Right renal cortex interstitium (tissue), 3 donors: ENCODE measurements around the gene SNX1. TPM values are rescaled to one million over a fixed set of nuclear protein-coding genes. Genes with fewer than 3 reads are reported as not detected.
"Not testable (repeated sequence)": the region's sequence is repeated elsewhere in the genome, so short reads cannot be mapped to it uniquely, and the experiment has no call there.

Experiments
- DNase-seq, 3 donors: peaks; one replicate each; pipeline ENCODE4 v3.0.0-alpha.2; 2013; ENCODE audit warnings: low read depth in 3 of 3, low spot score in 2 of 3
- polyA plus RNA-seq, 3 donors: library from polyadenylated mRNA; unstranded; fragments of 120-200 nt; gene quantifications; one replicate each; pipeline ENCODE4 v1.2.1, GENCODE V29; 2013; ENCODE audit not compliant: insufficient read length in 3 of 3

Gene SNX1, protein sequence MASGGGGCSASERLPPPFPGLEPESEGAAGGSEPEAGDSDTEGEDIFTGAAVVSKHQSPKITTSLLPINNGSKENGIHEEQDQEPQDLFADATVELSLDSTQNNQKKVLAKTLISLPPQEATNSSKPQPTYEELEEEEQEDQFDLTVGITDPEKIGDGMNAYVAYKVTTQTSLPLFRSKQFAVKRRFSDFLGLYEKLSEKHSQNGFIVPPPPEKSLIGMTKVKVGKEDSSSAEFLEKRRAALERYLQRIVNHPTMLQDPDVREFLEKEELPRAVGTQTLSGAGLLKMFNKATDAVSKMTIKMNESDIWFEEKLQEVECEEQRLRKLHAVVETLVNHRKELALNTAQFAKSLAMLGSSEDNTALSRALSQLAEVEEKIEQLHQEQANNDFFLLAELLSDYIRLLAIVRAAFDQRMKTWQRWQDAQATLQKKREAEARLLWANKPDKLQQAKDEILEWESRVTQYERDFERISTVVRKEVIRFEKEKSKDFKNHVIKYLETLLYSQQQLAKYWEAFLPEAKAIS
- polyA plus RNA-seq: 100 to 1,000 TPM; 104 to 118 (median 109) TPM

DNA sequence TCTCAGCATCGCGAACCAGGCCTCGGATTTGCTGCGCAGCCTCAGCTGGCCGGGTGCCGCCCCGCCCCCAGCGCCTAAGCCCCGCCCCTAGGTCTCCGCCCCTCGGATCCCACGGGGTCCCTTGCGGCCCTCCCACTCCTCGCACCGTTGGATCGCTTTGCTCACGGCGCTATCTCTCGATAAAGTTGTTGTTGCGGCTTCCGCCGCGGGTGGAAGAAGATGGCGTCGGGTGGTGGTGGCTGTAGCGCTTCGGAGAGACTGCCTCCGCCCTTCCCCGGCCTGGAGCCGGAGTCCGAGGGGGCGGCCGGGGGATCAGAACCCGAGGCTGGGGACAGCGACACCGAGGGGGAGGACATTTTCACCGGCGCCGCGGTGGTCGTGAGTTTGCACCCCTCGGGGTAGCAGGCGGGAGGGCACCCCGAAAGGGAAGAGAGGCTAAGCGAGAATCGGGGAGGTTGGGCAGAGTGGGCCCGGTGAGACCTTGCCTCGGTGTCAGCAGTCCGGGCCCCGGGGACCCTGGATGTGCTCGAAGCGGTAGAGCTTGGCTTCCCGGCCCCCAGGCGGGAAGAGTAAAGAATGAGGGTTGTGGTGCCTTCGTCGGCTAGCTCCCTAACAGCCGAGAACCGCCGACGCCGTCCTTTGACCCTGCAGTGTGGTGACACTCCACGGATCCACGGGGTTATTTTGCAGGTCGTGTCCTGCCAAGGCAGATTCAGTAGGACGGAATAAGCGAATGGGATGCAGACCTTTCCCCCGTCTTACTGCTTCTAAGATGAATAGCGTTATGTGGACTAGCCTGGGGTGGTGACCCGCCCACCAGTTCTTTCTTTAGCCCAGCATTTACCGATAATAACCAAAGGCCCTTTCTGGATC, at the start of gene SNX1:
Gene SNX1 (plus strand): TSS at position 188 of the 873 bp plus-strand sequence. CDS start 32 bp downstream, at position 220.
- DNase-seq: peak; percentile 84 to 89 (median 87)

DNA sequence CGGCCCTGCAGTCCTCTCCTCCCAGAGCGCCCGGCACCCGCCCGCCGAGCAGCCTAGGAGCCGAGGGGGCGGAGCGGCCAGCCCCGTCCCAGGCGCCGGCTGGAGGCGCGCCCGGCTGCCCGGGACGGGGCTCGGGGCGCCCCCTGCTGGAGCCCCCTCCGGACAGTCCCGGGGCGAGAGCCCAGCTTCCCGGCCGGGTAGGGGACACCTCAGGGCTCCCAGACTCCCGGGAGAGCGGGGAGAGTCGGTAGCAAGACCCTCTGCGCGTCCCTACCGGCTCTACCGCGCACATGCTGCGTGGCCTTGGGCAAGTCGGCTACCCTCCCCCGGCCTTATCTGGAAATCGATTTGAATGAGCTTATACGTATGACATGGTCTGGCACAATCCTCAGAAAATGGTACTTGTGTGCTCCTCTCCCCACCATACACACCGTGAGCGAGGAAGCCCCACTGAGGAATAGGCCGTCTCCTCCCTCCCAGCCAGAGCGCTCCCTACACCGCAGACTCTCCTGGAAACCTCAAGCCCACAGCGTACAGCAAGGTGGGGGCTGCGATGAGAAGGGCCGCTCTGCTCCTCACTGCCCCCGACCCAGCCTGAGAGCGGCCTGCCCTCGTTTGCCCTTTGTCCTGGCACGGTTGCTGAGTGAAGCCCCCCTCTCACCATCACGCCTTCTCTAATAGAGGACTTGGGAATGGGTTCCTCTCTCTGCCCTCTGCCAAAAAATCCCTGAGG, 49.2 kb upstream of the SNX1 start, which contains the start of gene DAPK2:
Gene DAPK2 (minus strand): TSS at position 65 of the 733 bp plus-strand sequence. CDS start 6,224 bp downstream, outside the sequence.
- DNase-seq: peak in 2 of 3 donors; percentile 46 to 51

DNA sequence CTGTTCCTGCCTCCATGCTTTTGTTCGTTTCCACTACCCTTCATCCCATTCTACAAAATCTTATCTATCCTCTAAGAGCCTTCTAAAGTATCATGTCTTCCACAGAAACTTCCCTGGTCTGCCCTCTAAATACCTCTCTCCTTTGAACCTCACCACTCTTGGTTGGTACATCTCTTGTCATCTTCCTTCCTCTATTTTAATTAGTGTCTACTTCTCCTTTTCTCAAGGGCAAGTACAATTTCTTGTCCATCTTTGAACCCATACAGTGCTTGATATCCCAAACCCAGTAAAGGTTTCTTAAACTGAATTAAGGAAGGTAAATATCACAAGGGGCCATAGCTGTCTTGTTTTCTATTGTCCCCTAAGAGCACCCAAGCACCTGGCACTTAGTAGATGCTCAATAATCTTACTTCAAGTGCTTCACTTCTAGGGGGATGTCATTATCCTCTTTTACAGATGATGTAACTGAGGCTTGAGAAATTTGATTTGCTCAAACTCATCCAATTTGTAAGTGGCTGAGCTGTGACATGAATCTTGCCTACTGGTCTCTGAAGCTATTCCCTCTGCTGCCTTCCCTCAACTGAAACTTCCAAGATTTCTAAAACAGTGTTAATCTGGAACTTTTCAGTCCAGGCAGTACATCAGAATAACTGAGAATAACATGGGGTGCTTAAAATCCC, 46.9 kb upstream of the SNX1 start:
- no peak for DNase-seq

DNA sequence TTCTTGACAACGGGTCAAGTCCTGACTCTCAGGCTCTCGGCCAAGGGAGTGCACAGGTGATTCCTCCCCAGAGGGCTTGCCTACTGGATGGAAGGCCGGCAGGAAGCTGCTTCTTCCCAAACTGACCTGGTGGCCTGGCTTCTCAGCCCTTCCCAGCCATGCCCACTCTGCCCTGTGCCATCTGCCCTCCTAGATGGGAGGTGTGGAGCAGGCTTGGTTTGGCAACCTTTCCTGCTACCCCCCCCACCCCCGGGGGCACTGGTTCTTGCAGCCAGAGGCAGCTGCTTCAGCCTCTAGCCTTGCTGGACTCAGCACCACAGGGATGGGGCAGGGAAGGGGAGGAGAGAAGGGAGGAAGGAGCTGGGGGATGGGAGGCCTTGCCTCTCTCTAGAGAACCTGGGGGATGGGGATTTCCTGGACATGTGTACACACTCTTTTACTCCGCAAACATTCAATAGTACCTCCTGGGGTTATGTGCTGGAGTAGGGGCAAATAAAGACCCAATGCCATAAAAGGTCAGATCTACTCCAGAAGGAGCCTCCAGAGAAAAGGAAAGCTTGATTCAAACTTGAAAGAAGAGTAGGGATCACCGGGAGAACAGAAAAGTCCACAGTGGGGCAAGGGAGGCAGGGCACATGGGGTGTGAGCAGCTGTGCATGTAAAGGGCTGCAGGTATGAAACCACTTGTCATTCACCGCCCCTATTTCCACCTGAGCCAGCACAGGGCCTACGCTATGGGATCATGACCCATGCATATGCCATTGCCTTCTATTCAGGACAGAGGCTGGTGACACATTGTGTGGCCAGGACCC, 45.3 kb upstream of the SNX1 start:
- no peak for DNase-seq

GRCh38 chr15:64051093-64051402, 44.7 kb upstream of the SNX1 start:
- DNase-seq: no peak

DNA sequence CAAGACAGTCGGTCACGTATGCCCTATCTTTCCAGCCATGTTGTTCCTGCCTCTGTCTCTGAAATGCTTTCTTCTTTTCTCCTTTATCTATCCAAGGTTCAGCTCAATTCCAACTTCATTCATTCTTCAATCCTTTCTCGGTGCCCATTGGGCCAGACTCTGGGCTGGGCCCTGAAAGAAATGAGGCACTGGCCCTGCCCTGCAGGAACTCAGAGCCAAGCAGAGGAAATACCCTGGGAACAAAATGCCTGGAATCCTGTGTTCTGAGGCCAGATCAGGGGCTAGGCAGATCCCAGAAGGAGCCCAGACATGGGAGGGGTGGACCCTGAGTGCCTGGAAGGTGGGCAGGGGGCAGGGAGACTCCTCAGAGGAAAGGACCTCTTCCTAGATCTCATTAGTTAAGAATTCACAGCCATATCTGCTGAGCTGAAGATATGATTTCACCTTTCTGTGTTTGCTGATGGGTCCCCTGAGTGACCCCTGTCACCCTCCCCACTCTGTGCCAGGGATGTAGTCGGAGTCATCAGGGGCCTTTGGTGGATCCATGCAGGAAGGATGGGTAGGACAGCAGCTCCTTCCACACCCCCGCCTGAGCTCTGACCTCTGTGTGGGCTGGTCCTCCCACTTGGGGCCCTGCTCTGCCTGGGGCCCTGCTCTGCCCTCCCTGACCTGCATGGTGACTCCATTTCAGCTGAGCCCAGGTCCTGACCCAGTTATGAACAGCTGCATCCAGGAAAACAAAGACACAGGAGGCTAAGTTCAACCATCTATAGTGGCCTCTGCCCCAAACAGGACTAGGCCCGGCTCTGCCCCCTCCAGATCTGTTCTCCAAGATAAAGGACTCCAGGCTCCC, 44.1 kb upstream of the SNX1 start:
- no peak for DNase-seq

DNA sequence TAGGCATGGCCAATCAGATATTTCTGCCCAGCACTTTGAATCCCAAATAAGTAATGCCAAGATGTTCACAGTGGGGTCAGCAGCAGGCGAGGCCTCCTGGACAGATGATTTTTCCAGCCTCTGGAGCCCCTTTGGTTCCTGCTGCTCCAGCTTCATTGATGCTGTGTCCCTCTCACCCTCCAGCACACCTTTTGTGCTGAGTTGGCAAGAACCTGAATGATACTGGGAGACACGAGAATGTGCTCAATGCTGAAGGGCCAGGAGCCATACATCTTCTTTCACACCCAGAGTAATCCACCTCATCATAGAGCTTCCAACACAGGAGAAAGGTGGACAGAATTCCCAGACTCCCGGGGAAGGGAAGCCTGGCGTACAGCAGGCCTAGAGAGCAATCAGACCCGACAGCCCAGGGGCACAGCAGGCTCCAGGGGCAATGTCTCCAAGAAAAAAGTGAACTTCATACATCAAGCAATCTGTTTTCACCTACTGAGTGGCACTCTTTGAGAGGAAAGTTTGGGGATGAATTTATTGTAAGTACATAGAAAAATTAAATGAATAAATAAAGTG, 42.8 kb upstream of the SNX1 start:
- DNase-seq: no peak

- DNase-seq: not testable (repeated sequence)
Observed at GRCh38 chr15:64053674-64054073, 42.1 kb upstream of the SNX1 start.

DNA sequence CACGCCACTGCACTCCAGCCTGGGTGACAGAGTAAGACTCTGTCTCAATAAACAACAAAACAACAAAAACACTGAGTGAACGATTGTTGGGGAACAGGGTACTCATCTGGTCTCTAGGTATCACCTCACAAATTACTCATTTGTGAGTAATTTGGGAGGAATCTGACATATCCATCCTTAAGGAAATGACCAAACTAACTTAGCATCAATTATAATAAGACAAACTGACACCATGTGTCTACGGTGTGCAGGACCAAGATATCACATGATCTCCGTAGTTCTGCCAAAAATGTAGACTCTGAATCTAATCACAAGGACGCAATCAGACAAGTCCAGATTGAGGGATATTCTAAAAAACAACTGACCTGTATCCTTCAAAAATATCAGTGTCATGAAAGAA, 37.5 kb upstream of the SNX1 start:
- DNase-seq: no peak

DNA sequence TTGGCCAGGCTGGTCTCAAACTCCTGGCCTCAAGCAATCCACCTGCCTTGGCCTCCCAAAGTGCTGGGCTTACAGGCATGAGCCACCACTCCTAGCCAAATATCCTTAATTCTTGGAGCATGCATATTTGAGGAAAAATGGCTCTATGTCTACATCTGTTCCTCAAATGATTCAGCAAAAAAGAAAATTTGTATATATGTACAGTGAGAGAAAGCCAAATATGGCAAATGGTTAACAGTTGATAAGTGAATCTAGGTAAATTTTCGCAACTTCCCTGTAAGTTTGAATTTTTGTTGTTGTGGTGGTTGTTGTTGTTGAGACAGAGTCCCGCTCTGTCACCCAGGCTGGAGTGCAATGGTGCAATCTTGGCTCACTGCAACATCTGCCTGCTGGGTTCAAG, 36.7 kb upstream of the SNX1 start:
- DNase-seq: not testable (repeated sequence)

GRCh38 chr15:64060716-64061115, 35.1 kb upstream of the SNX1 start:
- DNase-seq: no peak

DNA sequence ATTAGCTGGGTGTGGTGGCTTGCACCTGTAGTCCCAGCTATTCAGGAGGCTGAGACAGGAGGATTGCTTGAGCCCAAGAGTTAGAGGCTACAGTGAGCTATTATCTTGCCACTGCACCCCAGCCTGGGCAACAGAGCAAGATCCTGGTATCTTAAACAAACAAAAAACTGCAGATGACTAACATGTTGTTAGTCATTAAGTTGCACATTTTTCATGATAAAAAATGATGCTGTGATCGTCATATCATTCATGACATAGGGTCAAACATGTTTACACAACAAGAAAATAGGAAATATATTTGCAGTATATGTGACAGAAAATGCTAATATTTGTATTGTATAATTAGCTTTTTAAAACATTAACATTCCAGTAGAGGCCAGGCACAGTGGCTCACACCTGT, 29.3 kb upstream of the SNX1 start:
- no peak for DNase-seq

GRCh38 chr15:64067564-64068030, 28.2 kb upstream of the SNX1 start:
- DNase-seq: peak in 2 of 3 donors; percentile 43 to 44

GRCh38 chr15:64068133-64068532, 27.6 kb upstream of the SNX1 start:
- DNase-seq: no peak

- DNase-seq: no peak
Observed at GRCh38 chr15:64070106-64070505, 25.7 kb upstream of the SNX1 start.

- DNase-seq: no peak
Observed at GRCh38 chr15:64070965-64071851, 24.6 kb upstream of the SNX1 start.
